IgD-negative memory B cell (primary cell): Measurements from ENCODE around the gene PRXL2A. TPM values are rescaled to one million over a fixed set of nuclear protein-coding genes. Genes with fewer than 3 reads are reported as not detected.

ENCODE experiments used
- H3K27ac Mint-ChIP-seq, 3 donors: one replicate each; pipeline ENCODE4 v1.8.0; 2020 to 2022; ENCODE audit warnings: mild to moderate bottlenecking in 3 of 3, mixed read lengths in 3 of 3, moderate library complexity in 1 of 3
- H3K27me3 Mint-ChIP-seq: one replicate; pipeline ENCODE4 v1.8.0; 2021; ENCODE audit warnings: mixed read lengths
- H3K36me3 Mint-ChIP-seq: one replicate; pipeline ENCODE4 v1.8.0; 2020; ENCODE audit warnings: mild to moderate bottlenecking, mixed read lengths
- H3K4me1 Mint-ChIP-seq, 3 donors: one replicate each; pipeline ENCODE4 v1.8.0; 2020 to 2022; ENCODE audit warnings: mixed read lengths in 3 of 3, mild to moderate bottlenecking in 1 of 3
- H3K4me3 Mint-ChIP-seq, 4 donors: one replicate each; pipeline ENCODE4 v1.8.0; 2020 to 2022; ENCODE audit warnings: mild to moderate bottlenecking in 4 of 4, mixed read lengths in 4 of 4, moderate library complexity in 3 of 4
- H3K9me3 Mint-ChIP-seq, 3 donors: one replicate each; pipeline ENCODE4 v1.8.0; 2020 to 2021; ENCODE audit warnings: mixed read lengths in 3 of 3, mild to moderate bottlenecking in 1 of 3
- polyA plus RNA-seq: library from polyadenylated mRNA; unstranded; fragments of 300-500 nt; fragmentation: Illumina TruSeq; gene quantifications from one replicate; pipeline ENCODE4 v1.2.3, GENCODE V29; 2021

PRXL2A gene
- polyA plus RNA-seq, 1 donor from 2014 or later = 13.2 TPM

- no peak overlapping the region for H3K4me3 Mint-ChIP-seq
- no peaks in the 10 kb centered on the region for H3K27me3 Mint-ChIP-seq
- H3K36me3 Mint-ChIP-seq = peaks cover 16% of the 10 kb centered on the region
- peak overlapping the region in 1 of 3 donors; percentile 80 for H3K27ac Mint-ChIP-seq
- H3K4me1 Mint-ChIP-seq = peaks cover 8 to 24% (median 20%) of the 10 kb centered on the region in 3 donors
- H3K9me3 Mint-ChIP-seq = peaks cover 1 to 10% (median 7%) of the 10 kb centered on the region in 3 donors
Measured at GRCh38 chr10:80480852-80481251, 72.5 kb downstream of the PRXL2A start.

GRCh38 chr10:80484243-80484642 lies 75.9 kb downstream of the PRXL2A start:
- Mint-ChIP-seq H3K4me1 (peaks cover 9 to 22% (median 14%) of the 10 kb centered on the region in 3 donors), H3K27me3 (no peaks in the 10 kb centered on the region), H3K36me3 (peaks cover 7% of the 10 kb centered on the region), H3K9me3 (peaks cover 0 to 3% (median 0%) of the 10 kb centered on the region in 3 donors), H3K27ac (no peak overlapping the region), H3K4me3 (no peak overlapping the region)

GRCh38 chr10:80484676-80485075 lies 76.3 kb downstream of the PRXL2A start:
- H3K36me3 Mint-ChIP-seq = peaks cover 7% of the 10 kb centered on the region
- no peak overlapping the region for H3K4me3 Mint-ChIP-seq
- peaks cover 9 to 24% (median 14%) of the 10 kb centered on the region in 3 donors for H3K4me1 Mint-ChIP-seq
- peaks cover 0 to 3% (median 0%) of the 10 kb centered on the region in 3 donors for H3K9me3 Mint-ChIP-seq
- H3K27me3 Mint-ChIP-seq = no peaks in the 10 kb centered on the region
- H3K27ac Mint-ChIP-seq = no peak overlapping the region

- Mint-ChIP-seq H3K27me3 (no peaks in the 10 kb centered on the region), H3K36me3 (peaks cover 5% of the 10 kb centered on the region), H3K9me3 (peaks cover 0 to 1% (median 0%) of the 10 kb centered on the region in 3 donors), H3K4me3 (no peak overlapping the region), H3K4me1 (peaks cover 9 to 30% (median 19%) of the 10 kb centered on the region in 3 donors), H3K27ac (no peak overlapping the region)
Measured at GRCh38 chr10:80485076-80485945, 77.0 kb downstream of the PRXL2A start.

GRCh38 chr10:80485946-80486764 lies 77.8 kb downstream of the PRXL2A start:
- no peaks in the 10 kb centered on the region for H3K27me3 Mint-ChIP-seq
- H3K36me3 Mint-ChIP-seq = peaks cover 2% of the 10 kb centered on the region
- peaks cover 9 to 33% (median 25%) of the 10 kb centered on the region in 3 donors for H3K4me1 Mint-ChIP-seq
- peak overlapping the region in 1 of 4 donors; percentile 72 for H3K4me3 Mint-ChIP-seq
- no peak overlapping the region for H3K27ac Mint-ChIP-seq
- no peaks in the 10 kb centered on the region for H3K9me3 Mint-ChIP-seq

Other genes with a start within 250 kb of the PRXL2A start
- gene ANXA11, start 203.0 kb upstream of the PRXL2A start, polyA plus RNA-seq = 243 TPM
- not detected for gene MAT1A, start 118.9 kb upstream of the PRXL2A start, polyA plus RNA-seq
- gene DYDC1, start 51.8 kb upstream of the PRXL2A start, polyA plus RNA-seq = not detected
- gene DYDC2, start 51.8 kb upstream of the PRXL2A start, polyA plus RNA-seq = not detected
- 45.0 TPM for gene TSPAN14, start 45.8 kb downstream of the PRXL2A start, polyA plus RNA-seq
- gene SH2D4B, start 129.4 kb downstream of the PRXL2A start, polyA plus RNA-seq = not detected